GM19452 (cell line): Measurements from ENCODE around the gene GLTP.
"Not testable (repeated sequence)": the region's sequence is repeated elsewhere in the genome, so short reads cannot be mapped to it uniquely, and the experiment has no call there.

ENCODE experiments used
- ATAC-seq: cut with Tn5 transposase; IDR thresholded peaks from one replicate; pipeline ENCODE4 v1.9.1; 2021; ENCODE audit not compliant: unreplicated experiment

The GLTP gene, protein sequence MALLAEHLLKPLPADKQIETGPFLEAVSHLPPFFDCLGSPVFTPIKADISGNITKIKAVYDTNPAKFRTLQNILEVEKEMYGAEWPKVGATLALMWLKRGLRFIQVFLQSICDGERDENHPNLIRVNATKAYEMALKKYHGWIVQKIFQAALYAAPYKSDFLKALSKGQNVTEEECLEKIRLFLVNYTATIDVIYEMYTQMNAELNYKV

DNA sequence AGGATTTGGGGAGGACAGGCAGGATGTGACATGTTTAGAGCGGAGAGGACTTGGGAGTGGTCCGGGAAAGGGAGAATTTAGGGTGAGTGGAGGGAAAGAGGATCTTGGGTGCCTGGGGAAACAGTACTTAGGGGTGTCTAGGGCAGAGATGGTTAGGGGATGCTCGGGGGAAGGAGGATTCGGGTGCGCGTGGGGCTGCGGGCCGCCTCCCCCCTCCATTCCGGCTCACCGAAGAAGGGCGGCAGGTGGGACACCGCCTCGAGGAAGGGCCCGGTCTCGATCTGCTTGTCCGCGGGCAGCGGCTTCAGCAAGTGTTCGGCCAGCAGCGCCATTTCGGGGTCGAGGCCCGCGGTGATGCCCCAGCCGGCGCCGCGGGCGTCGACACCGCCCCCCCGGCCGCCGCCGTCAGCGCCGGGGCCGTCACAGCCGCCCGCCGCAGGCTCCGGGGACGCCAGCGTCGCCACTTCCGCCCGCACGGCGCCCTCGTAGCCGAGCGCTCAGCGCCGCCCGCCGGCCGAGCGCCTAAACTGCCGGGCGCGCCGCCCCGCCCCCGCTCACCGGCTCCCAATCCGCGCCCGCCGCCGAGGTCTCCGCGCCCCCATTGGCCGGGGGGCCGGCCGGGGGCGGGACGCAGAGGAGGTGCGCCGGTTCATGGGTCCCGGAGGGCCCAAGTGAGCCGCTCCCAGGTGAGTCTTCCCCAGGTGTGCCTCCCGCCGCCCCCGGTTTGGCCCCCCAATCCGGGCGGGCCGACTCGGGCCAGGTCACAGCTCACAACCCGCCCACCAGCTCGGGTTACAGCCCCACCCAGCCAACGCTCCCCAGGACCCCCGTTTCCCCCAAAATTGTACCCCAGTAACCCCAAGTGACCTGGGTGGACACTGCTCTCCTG lies at the start of gene GLTP:
Gene GLTP (minus strand): TSS at position 499 of the 889 bp plus-strand sequence. CDS start 167 bp downstream, at position 332.
- ATAC-seq, result peak; percentile 88

DNA sequence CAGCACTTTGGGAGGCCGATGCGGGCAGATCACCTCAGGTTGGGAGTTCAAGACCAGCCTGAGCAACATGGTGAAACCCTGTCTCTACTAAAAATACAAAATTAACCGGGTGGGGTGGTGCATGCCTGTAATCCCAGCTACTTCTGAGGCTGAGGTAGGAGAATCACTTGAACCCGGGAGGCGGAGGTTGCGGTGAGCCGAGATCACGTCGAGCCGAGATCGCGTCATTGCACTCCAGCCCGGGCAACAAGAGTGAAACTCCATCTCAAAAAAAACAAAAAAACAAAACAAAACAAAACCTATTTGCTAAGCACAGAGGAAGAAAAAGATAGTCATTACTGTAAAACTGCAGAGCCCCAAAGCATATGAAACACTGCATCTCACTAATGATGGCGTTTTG lies 49.0 kb upstream of the GLTP start:
- ATAC-seq, result not testable (repeated sequence)

DNA sequence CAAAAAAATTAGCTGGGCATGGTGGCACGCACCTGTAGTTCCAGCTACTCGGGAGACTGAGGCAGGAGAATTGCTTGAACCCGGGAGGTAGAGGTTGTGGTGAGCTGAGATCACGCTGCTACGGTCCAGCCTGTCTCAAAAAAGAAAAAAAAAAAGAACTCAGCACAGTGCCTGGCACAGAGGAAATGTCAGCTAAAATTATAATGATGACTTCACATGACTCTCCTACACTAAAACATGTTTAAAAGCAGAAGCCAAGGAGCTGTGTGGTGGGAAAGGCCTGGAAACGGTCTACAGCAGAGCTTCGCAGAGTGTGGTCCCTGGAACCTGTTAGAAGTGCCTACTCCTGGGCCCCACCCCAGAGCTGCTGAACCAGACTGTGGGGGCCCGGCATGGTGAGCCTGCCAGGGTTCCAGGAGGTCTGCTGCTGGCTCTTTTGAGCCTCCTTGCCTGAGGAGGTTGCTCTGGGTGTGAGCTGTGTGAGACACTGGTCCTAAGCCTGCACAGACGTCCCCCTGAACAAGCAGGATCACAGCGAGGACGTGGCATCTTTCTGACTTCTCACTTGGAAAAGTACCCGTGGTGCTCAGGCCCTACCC lies 47.8 kb upstream of the GLTP start:
- ATAC-seq, result no peak

DNA sequence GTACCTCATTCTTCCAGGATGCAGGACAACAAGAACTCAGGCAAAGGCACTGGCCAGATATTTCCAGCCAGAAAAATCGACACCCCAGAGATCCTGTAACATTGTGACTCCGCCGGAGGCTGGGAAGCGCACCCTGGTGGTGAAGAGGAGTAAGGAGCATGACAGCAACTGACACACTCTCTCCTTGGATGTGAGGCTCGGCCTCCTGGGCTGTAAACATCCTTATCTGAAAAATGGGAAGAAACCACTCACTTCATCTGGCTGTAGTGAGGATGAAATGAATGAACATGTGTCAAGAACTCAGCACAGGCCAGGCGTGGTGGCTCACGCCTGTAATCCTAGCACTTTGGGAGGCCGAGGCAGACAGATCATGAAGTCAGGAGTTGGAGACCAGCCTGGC lies 47.3 kb upstream of the GLTP start:
- ATAC-seq, result no peak

DNA sequence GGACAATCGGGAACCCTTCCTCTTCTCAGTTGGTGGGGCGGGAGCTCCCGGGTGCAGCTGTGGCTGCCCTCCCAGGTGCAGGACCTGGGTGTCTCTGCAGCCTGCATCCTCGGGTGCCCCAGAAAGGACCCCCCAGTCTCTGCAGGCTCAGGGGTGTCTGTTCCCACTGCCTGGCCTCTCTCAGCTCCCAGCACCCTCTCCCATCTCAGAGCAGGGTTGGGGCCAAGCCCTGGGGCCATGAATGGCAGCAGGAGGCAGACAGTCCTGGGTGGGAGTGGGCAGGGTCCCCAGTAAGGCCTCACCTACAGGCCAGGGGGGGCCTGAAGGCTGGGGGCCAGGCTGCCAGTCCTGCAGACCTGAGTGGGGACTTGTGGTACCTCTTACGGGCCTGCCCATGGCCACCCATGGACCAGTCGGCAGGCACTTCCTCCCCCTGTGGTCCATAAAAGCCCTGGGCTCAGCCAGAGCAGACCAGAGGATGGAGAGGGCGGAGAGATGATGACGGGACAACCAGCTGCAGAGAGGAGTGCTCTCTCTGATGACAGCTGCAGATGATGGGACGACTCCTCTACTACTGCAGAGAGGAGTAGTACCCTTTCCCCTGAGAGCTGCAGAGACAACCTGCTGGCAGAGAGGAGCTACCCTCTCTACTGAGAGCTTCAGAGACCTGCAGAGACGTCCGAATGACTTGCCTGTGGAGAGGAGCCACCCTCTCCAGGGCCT lies 46.3 kb upstream of the GLTP start:
- ATAC-seq, result no peak

DNA sequence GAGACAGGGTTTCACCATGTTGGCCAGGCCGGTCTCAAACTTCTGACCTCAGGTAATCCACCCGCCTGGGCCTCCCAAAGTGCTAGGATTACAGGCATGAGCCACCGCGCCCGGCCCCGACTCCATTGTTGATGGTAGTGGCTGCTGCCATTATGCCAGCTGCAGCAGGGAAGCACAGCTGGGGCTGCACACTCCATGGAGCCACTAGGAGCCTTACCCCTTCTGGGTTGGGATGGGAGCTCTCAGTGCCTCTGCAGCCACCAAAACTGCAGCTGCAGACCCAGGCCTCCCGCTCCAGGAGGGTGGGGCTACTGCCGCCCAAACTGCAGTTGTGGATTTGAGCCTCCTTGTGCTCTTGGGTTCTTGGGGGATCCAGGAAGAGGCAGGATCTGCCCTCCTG lies 45.7 kb upstream of the GLTP start:
- no peak for ATAC-seq

DNA sequence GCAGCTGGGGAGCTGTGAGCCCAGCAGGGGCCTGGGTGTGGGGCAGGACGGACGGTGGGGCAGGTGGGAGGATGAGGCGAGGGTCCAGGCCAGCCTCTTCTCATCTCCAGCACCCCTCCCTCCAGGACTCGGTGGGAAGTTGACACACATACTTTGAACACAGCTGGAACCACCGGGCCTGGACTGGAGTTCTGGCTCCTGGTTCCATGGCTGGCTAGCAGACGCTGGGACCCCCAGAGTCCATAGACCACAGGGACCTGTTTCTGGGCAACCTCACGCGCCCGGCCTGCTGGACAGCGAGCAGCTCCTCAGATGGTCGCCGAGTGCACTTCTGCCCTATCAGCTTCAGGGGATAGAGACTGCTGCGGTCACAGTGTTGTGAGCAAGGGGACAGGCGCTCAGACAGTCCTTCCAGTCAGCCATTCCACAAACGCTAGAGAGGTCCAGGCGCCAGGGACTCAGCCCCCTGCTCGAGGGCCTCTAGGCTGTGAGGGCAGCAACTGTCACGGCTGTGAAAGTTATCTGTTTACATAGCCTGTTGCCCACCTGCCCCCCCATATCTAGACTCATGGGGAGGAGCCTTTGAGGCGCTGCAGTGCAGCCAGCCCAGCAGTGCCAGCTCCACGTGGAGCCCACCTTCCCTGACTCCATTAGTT lies 45.0 kb upstream of the GLTP start:
- ATAC-seq, result no peak

DNA sequence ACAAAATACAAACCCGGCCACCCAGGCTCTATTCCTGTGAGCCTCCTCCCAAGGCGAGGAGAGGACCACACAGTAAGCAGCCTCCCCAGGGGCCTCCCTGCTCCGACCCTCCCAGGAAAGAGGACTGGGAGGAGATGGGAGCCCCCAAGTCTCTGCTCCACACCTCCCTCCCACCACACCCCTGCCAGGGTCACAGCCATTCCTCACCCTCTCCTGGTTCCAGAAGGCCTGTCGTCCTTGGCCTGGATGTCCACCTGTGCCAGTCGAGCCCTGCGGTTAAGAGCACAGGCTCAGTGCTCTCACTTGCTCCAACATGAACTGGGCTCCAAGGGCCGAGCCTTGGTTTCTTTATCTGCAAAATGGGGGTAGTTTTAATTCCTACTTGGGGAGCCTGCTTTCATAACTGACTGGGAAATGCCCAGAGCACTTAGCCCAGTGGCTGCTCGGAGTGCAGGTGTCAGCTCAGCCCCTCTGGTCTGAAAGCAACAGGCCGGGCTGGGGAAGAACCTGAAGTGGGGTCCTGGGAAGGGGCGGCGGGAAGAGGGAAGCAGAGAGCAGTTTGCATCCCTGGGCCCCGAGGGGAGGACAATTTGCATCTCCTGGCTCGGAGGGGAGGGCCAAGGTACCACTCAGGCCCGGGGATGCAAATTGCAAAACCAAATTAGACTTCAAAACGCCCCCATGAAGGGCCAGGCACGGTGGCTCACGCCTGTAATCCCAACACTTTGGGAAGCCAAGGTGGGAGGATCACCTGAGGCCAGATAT lies 43.3 kb upstream of the GLTP start:
- ATAC-seq, result no peak

DNA sequence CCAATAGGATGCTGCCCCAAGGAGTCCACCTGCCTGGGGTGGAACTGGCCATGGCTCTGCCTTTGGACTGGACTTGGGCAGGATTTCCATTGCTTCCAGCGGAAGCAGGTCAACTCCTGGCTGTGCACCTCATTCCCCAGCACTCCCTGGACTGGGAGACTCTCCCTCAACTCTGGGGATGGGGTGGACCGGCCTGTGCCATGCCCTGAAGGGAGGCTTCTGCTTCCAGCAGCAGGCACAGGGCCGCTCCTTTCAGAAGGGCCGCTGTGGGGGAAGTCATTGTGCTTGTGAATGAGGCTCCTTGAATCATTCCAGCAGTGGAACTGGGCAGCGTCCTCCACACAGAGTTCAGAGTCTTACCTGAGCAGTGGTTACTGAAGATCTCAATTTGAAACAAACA lies 42.7 kb upstream of the GLTP start:
- ATAC-seq, result no peak

DNA sequence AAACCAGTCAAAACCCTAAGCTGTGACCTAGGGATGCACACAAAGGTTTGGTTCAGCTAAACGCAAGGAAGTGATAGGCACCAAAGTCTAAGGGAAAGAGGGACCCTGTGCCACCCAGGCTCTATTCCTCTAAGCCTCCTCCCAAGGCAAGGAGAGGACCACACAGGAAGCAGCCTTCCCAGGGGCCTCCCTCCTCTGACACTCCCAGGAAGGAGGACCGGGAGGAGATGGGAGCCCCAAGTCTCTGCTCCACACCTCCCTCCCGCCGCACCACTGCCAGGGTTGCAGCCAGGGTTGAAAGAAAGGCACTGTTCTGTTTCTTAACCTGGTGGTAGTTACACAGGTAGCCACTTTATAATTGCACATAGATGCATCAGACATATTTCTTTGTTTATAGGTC lies 41.6 kb upstream of the GLTP start:
- no peak for ATAC-seq

DNA sequence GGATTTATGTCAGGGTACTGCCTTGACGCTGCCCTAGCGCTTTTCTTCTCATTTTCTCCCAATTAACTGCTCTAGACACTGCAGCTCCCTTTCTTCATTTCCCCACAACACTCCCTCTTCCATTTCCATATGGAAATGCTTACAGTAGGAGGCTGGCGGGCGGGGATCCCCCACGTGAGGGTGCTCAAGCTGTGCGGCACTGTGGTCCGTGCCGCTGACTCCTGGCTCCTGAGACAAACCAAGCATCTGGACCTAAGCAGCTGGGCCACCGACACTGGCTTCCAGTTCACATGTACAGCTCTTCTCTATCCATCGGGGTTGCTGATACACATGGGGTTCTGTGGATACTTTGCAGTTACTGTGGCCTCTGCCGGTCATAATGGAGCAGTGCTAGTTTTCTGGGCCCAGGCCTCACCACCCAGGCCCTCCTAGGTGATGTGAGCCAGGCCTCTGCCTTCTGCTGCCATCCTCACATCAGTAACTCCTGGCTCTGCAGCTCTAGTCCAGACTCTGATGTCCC lies 40.0 kb upstream of the GLTP start:
- ATAC-seq, result no peak

DNA sequence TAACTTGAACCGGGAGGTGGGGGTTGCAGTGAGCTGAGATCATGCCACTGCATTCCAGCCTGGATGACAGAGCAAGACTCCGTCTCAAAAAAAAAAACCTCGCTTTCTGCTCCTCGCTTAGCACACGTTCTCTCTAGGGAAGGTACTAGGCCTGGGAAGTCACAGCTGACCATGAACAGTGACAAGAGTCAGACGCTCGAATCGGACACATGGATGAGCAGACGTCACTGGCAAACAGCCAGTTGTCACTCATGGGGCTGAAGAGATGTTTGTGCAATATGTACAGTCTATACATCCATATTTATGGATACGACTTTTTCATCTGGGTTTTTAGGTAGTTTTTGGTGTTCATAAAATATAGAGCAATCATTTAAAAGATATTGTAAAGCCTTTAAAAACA lies 39.1 kb upstream of the GLTP start:
- ATAC-seq, result no peak

DNA sequence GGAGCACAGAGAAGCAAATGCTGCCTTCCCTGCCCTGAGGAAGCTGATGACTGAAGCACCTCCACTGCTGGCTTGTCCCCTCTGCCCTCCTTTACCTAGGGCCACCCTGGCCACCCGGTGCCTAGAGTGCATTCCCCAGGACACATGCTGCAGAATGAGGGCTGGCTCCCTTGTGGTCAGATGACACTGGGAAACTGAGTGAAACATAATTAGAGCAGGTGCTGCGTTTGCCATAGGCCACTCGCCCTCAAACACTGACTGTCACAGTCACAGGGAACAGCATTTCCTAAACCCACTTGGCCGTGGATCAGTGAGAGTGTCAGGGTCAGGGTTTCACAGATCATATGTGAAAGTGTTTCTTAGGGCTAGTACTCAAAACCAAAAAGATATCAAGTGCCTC lies 35.7 kb upstream of the GLTP start:
- no peak for ATAC-seq

DNA sequence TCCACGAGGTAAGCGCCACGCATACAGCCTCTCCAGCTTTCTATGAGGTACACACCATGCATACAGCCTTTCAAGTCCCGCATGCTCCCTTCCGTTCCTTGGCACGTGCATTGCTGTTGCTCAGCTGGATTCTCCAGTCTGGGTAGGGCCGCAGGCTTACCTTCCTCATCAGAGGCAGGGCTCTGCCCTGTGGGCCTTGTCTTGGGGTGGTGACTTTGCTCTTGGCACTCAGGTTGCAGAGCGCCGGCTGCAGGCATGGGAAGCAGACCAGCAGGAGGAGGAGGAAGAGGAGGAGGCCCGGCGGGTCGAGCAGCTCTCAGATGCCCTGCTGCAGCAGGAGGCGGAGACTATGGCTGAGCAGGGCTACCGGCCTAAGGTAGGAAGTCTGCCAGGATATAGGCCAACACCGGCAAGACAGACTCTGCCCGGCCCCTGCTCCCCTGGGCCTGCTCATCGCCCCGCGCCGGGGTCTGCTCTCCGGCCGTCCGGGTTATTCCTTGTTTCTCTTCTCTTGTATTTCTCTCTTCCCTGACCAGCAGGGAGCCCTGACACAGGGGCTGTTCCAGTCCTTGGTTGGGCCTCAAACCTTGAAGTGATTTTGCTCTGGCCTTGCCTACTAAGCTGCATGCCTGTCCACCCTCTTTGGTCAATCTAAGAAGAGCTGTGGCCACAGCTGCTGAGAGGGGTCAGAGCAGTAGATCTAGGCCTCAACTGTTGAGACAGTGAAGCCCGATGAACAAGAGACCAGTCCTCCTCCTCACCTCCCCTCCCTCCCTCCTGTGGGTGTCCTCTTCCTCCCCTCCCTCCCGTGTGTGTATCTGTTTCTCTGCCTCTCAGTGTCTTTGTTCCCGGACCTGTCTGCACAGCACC lies 35.1 kb upstream of the GLTP start:
- no peak for ATAC-seq

DNA sequence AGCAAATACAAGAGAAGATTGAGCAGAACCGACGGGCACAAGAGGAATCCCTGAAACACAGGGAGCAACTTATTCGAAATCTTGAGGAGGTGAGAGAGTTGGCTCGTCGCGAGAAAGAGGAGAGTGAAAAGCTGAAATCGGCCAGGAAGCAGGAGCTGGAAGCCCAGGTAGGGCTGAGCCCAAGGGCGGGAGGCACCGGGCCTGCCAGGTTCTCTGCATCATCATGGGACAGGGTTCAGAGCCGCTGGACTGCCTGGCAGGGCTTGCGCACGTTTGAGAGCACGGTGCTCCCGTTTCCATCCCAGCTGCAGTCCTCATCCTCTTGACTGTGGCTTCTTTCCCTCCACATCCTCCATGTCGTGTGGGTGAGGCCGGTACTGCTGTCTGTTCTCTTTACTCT lies 34.1 kb upstream of the GLTP start:
- ATAC-seq, result no peak

DNA sequence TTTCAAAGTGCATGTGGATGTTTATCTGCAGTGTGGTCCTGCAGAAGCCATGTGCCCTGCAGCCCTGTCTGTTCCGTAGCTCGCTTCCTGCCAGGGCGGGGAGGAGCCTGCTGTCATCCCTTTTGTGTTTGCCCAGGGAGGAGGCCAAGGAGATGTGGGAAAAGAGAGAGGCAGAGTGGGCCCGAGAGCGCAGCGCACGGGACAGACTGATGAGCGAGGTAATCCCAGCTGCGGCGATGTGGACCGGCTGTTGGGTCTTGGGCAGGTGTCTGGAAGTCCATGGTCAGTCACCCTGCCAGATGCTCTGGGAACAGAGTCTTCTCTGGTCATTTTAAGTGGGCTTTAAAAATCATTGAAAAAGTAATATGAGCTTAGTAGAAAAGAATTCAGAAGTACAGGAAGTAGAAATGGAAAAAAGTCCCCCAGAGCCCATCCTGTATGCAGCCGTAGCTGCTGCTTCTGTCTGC lies 32.5 kb upstream of the GLTP start:
- no peak for ATAC-seq

DNA sequence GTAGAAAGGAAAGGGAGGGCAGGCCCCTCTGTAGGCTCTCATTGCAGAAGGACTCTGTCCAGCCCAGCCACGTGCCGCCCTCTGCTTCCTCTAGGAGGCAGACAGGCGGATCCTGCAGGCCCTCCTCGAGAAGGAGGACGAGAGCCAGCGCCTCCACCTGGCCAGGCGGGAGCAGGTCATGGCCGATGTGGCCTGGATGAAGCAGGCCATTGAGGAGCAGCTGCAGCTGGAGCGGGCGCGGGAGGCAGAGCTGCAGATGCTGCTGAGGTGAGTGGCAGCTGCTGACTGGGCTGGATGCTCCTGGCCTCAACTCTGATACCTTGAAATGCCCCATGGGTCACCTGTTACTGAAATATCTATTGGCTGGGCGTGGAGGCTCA lies 30.6 kb upstream of the GLTP start:
- ATAC-seq, result no peak

DNA sequence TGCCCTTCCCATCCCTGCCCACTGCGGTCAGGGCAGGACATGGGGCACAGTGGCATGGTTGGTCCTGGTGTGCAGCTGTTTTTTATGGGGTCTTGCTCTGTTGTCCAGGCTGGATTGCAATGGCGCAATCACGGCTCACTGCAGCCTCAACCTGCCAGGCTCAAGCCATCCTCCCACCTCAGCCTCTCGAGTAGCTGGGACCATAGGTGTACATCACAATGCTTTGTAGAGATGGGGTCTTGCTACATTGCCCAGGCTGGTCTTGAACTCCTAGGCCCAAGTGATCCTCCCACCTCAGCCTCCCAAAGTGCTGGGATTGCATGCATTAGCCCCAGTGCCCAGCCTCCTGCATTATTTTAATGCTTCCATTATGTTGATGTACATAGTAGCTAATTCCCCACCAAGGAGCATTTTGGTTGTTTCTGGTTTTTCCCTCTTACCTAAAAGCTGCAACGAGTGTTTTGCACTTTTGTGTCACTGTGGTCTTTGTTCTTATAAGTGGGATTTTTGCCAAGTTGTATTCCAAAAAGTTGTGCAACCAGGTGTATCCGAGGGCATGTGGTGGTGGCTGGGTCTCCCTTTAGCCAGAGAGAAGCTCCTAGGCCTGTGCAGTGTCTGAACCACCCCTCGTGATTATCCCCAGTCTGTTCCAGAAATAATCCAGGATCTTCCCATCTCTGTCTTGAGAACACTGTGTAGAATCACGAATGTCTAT lies 30.1 kb upstream of the GLTP start:
- ATAC-seq, result no peak
